HepG2 (cell line): ENCODE data around the gene C12orf60. TPM values are rescaled to one million over a fixed set of nuclear protein-coding genes. Genes with fewer than 3 reads are reported as not detected.

Experiments
- AKAP8 ChIP-seq: sonication (generic); formaldehyde crosslinking; IDR thresholded peaks from 2 replicates; pipeline ENCODE4 v1.5.1; 2020; ENCODE audit warnings: mild to moderate bottlenecking, missing genetic modification reagents
- MED1 ChIP-seq: sonication (generic); formaldehyde crosslinking; IDR thresholded peaks from 2 replicates; pipeline ENCODE4 v1.4.0; 2020; ENCODE audit warnings: missing genetic modification reagents
- MIER3 ChIP-seq: IDR thresholded peaks from 2 replicates; pipeline ENCODE4 v1.6.1; 2016; ENCODE audit warnings: missing compliant biosample characterization, borderline replicate concordance
- NCOA2 ChIP-seq: sonication (generic); formaldehyde crosslinking; IDR thresholded peaks from 2 replicates; pipeline ENCODE4 v1.8.0; 2022; ENCODE audit warnings: inconsistent platforms
- NFKBIZ ChIP-seq: IDR thresholded peaks from 2 replicates; pipeline ENCODE4 v1.6.1; 2018; ENCODE audit warnings: missing genetic modification reagents, missing compliant biosample characterization
- PCBP1 ChIP-seq: fragments of 200-400 bp; formaldehyde crosslinking; IDR thresholded peaks from 2 replicates; pipeline ENCODE4 v1.6.1; 2017; ENCODE audit warnings: mild to moderate bottlenecking, low read depth, low read length, borderline replicate concordance
- REL ChIP-seq: sonication (generic); formaldehyde crosslinking; conservative IDR thresholded peaks from 2 replicates; pipeline ENCODE4 v1.8.0; 2022; ENCODE audit warnings: mild to moderate bottlenecking, missing genetic modification reagents, moderate library complexity
- SALL2 ChIP-seq: sonication (generic); formaldehyde crosslinking; IDR thresholded peaks from 2 replicates; pipeline ENCODE4 v1.8.1; 2023; ENCODE audit warnings: mild to moderate bottlenecking, missing genetic modification reagents, inconsistent platforms
- TSC22D2 ChIP-seq: sonication (generic); formaldehyde crosslinking; IDR thresholded peaks from 2 replicates; pipeline ENCODE4 v1.5.1; 2020; ENCODE audit warnings: missing genetic modification reagents, mild to moderate bottlenecking, borderline replicate concordance
- ZNF318 ChIP-seq: sonication (generic); formaldehyde crosslinking; IDR thresholded peaks from 2 replicates; pipeline ENCODE4 v1.4.0; 2020; ENCODE audit warnings: mild to moderate bottlenecking, missing genetic modification reagents
- ZNF562 ChIP-seq: sonication (generic); formaldehyde crosslinking; IDR thresholded peaks from 2 replicates; pipeline ENCODE4 v1.8.0; 2022; ENCODE audit warnings: missing genetic modification reagents, borderline replicate concordance
- polyA plus RNA-seq, 8 experiments: library from polyadenylated mRNA; depleted of rRNA in 3 of 8; stranded (reverse) in 7 of 8; unstranded in 1 of 8; fragments of >200 nt; fragmentation: Illumina TruSeq in 4 of 8; extraction: Trizol in 4 of 8; gene quantifications; 2 replicates each; pipeline versions ENCODE4 v1.2.1 to v1.2.3, GENCODE V29; 2011 to 2016; ENCODE audit warnings: low read depth in 4 of 8, missing spikeins in 1 of 8, mixed read lengths in 1 of 8; ENCODE audit not compliant: insufficient read depth in 1 of 8
- total RNA-seq, 5 experiments: library from RNA; depleted of rRNA; stranded (reverse); fragments of >200 nt; fragmentation: Illumina TruSeq; extraction: Trizol; gene quantifications; 2 replicates each; pipeline ENCODE4 v1.2.3, GENCODE V29; 2016; ENCODE audit warnings: low read depth in 1 of 5
- TF ChIP-seq, protein P1 (sequence below): sonication (generic); formaldehyde crosslinking; conservative IDR thresholded peaks from 2 replicates; pipeline ENCODE4 v1.8.1; 2023; ENCODE audit warnings: missing genetic modification reagents

C12orf60 gene
- total and polyA plus RNA-seq, 2 of the 13 experiments (the other 11 are each of a cell fraction or from before 2014, with no cell fraction given), result 0.55 to 1.4 TPM

DNA sequence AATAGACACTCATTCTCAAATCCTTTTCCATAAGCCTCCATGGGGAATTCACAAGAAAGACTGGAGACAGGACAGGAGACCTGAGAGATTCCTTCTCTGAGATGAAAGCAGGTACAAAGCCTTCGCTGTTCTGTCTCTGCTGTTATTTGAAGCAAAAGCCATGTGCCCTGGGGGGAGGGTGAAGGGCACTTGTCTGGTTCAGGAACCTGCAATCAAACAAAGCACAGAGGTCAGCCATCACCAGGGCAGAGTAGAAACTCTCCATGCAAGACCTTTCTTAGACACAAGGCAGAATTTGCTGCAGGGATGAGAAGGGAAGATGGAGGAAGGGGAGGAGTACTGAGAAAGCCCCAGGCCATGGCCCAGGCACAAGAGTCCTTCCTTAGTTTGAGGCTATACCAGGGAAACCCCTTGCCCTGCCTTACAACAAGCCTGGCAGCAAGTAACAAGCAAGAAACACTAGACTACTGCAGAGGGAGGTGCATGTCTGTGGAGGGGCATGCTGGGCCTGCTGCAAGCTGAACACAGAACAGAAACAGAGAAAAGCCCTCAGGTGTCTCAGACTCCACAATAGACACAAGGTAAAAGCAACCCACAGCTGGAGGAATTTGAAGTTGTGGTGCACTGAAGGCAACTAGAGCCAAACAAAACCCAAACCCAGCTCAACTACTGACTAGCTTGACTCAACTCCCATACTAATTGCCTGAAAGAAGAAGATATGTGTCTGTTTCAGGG is 47.6 kb downstream of the C12orf60 start (continued):
- TF ChIP-seq ZNF318 (CRISPR knock-in tag) (no peak), AKAP8 (CRISPR knock-in tag) (no peak), NCOA2 (CRISPR knock-in tag) (no peak), SALL2 (CRISPR knock-in tag) (no peak), TSC22D2 (CRISPR knock-in tag) (no peak), REL (CRISPR knock-in tag) (no peak), MED1 (no peak), ZNF562 (no peak), NFKBIZ (CRISPR knock-in tag) (no peak), PCBP1 (no peak), MIER3 (CRISPR knock-in tag) (no peak)
- TF ChIP-seq, protein P1, sequence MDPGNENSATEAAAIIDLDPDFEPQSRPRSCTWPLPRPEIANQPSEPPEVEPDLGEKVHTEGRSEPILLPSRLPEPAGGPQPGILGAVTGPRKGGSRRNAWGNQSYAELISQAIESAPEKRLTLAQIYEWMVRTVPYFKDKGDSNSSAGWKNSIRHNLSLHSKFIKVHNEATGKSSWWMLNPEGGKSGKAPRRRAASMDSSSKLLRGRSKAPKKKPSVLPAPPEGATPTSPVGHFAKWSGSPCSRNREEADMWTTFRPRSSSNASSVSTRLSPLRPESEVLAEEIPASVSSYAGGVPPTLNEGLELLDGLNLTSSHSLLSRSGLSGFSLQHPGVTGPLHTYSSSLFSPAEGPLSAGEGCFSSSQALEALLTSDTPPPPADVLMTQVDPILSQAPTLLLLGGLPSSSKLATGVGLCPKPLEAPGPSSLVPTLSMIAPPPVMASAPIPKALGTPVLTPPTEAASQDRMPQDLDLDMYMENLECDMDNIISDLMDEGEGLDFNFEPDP (CRISPR knock-in tag), result no peak
